CD4-positive, CD25-positive, alpha-beta regulatory T cell (primary cell): ENCODE results near the gene CIAO3. TPM values are rescaled to one million over a fixed set of nuclear protein-coding genes. Genes with fewer than 3 reads are reported as not detected.

ENCODE experiments used
- ATAC-seq, 2 donors: fragments of 150-1000 bp; cut with Tn5 transposase; one replicate each; pipeline ENCODE4 v1.10.0; 2021; ENCODE audit warnings: low read depth in 2 of 2, moderate number of reproducible peaks in 2 of 2, moderate library complexity in 1 of 2
- DNase-seq, 3 donors: peaks; one replicate each; pipeline versions ENCODE4 v3.0.0 to v3.0.0-alpha.2; 2012 to 2022; ENCODE audit warnings: mixed read lengths in 1 of 3
- H3K27ac ChIP-seq: one replicate; pipeline ENCODE4 v1.7.0; 2013; ENCODE audit warnings: mild to moderate bottlenecking, low read length; ENCODE audit not compliant: insufficient read depth, poor library complexity, severe bottlenecking
- H3K27me3 ChIP-seq: one replicate; pipeline ENCODE4 v1.7.0; 2013; ENCODE audit warnings: low read length; ENCODE audit not compliant: control insufficient read depth, insufficient read depth
- H3K36me3 ChIP-seq: one replicate; pipeline ENCODE4 v1.7.0; 2013; ENCODE audit warnings: mild to moderate bottlenecking, low read length, moderate library complexity; ENCODE audit not compliant: control insufficient read depth, insufficient read depth
- H3K4me1 ChIP-seq: 2 replicates; pipeline ENCODE4 v1.7.0; 2013; ENCODE audit warnings: mild to moderate bottlenecking, low read length; ENCODE audit not compliant: insufficient read depth, control insufficient read depth, poor library complexity, severe bottlenecking
- H3K4me3 ChIP-seq: one replicate; pipeline ENCODE4 v1.7.0; 2013; ENCODE audit warnings: low read depth, mild to moderate bottlenecking, low read length, moderate library complexity
- H3K9me3 ChIP-seq, 2 experiments: 1 replicate in 1 of 2; 2 replicates in 1 of 2; pipeline ENCODE4 v1.7.0; 2013; ENCODE audit warnings: low read length in 2 of 2, mild to moderate bottlenecking in 1 of 2, moderate library complexity in 1 of 2; ENCODE audit not compliant: control insufficient read depth in 2 of 2
- H3K27ac Mint-ChIP-seq, 3 donors: one replicate each; pipeline ENCODE4 v1.8.0; 2020 to 2022; ENCODE audit warnings: mild to moderate bottlenecking in 3 of 3, mixed read lengths in 3 of 3, moderate library complexity in 2 of 3
- H3K27me3 Mint-ChIP-seq: one replicate; pipeline ENCODE4 v1.8.0; 2022; ENCODE audit warnings: mild to moderate bottlenecking, mixed read lengths
- H3K36me3 Mint-ChIP-seq: one replicate; pipeline ENCODE4 v1.8.0; 2020; ENCODE audit warnings: mixed read lengths
- H3K4me1 Mint-ChIP-seq, 4 donors: one replicate each; pipeline ENCODE4 v1.8.0; 2020 to 2022; ENCODE audit warnings: mixed read lengths in 4 of 4, mild to moderate bottlenecking in 1 of 4
- H3K4me3 Mint-ChIP-seq, 4 donors: one replicate each; pipeline ENCODE4 v1.8.0; 2020 to 2022; ENCODE audit warnings: mild to moderate bottlenecking in 4 of 4, mixed read lengths in 4 of 4, moderate library complexity in 3 of 4
- H3K9me3 Mint-ChIP-seq, 7 donors: one replicate each; pipeline ENCODE4 v1.8.0; 2020 to 2022; ENCODE audit warnings: mixed read lengths in 7 of 7, mild to moderate bottlenecking in 3 of 7, moderate library complexity in 2 of 7
- polyA plus RNA-seq, 4 donors: library from polyadenylated mRNA; unstranded; fragments of 300-500 nt; fragmentation: Illumina TruSeq; gene quantifications; one replicate each; pipeline ENCODE4 v1.2.3, GENCODE V29; 2021
- total RNA-seq: library from RNA; stranded (reverse); gene quantifications from one replicate; pipeline ENCODE4 v1.2.3, GENCODE V29; 2022

CIAO3 gene
- total and polyA plus RNA-seq, 5 donors from 2014 or later, result 17.2 to 42.6 (median 20.3) TPM

- Histone ChIP-seq H3K9me3 (no peaks in the 10 kb centered on the region), H3K27me3 (peaks cover 12% of the 10 kb centered on the region), H3K4me3 (no peak overlapping the region), H3K4me1 (peaks cover 26% of the 10 kb centered on the region), H3K27ac (no peak overlapping the region), H3K36me3 (no peaks in the 10 kb centered on the region)
- ATAC-seq, result no peak
- no peak for DNase-seq
- H3K36me3 Mint-ChIP-seq, result no peaks in the 10 kb centered on the region
- H3K9me3 Mint-ChIP-seq, result no peaks in the 10 kb centered on the region
- peaks cover 0 to 20% (median 4%) of the 10 kb centered on the region in 4 donors for H3K4me1 Mint-ChIP-seq
- peaks cover 55% of the 10 kb centered on the region for H3K27me3 Mint-ChIP-seq
- no peak overlapping the region for H3K4me3 Mint-ChIP-seq
- H3K27ac Mint-ChIP-seq, result no peak overlapping the region
Measured at GRCh38 chr16:704552-705380, 36.0 kb downstream of the CIAO3 start.

GRCh38 chr16:704047-704446 lies 36.8 kb downstream of the CIAO3 start:
- Mint-ChIP-seq H3K9me3 (no peaks in the 10 kb centered on the region), H3K4me3 (no peak overlapping the region), H3K36me3 (no peaks in the 10 kb centered on the region), H3K27ac (no peak overlapping the region), H3K27me3 (peaks cover 57% of the 10 kb centered on the region), H3K4me1 (peaks cover 0 to 24% (median 4%) of the 10 kb centered on the region in 4 donors)
- H3K9me3 ChIP-seq, result no peaks in the 10 kb centered on the region
- H3K27ac ChIP-seq, result no peak overlapping the region
- no peak overlapping the region for H3K4me3 ChIP-seq
- peaks cover 33% of the 10 kb centered on the region for H3K4me1 ChIP-seq
- H3K36me3 ChIP-seq, result no peaks in the 10 kb centered on the region
- ATAC-seq (no peak), DNase-seq (no peak)
- peaks cover 12% of the 10 kb centered on the region for H3K27me3 ChIP-seq

DNA sequence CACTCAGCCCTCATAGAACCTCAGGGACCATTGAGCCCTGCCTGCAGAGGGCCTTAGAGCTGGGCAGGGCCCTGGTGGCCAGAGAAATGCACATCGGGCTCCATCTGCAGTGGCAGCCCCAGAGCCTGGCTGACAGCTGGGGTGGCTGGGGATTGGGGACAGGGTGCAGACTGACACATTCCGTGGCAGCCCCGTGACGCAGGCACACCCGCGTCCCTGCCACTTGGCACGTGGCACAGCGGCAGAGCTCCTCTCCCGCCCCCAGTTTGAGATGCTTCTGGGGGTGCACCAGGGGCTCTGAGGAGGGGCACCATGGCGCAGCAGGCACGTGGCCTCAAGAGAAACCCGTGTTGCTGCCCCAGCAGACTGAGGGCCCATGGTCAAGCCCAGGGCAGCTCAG lies 37.4 kb downstream of the CIAO3 start:
- no peaks in the 10 kb centered on the region for H3K9me3 Mint-ChIP-seq
- H3K4me1 Mint-ChIP-seq, result peaks cover 0 to 24% (median 4%) of the 10 kb centered on the region in 4 donors
- no peak for DNase-seq
- peaks cover 37% of the 10 kb centered on the region for H3K4me1 ChIP-seq
- no peaks in the 10 kb centered on the region for H3K36me3 ChIP-seq
- no peak for ATAC-seq
- peaks cover 51% of the 10 kb centered on the region for H3K27me3 Mint-ChIP-seq
- H3K27ac Mint-ChIP-seq, result no peak overlapping the region
- H3K36me3 Mint-ChIP-seq, result no peaks in the 10 kb centered on the region
- no peak overlapping the region for H3K4me3 Mint-ChIP-seq
- no peak overlapping the region for H3K4me3 ChIP-seq
- H3K27me3 ChIP-seq, result peaks cover 10% of the 10 kb centered on the region
- H3K27ac ChIP-seq, result no peak overlapping the region
- no peaks in the 10 kb centered on the region for H3K9me3 ChIP-seq

- no peak overlapping the region for H3K27ac ChIP-seq
- Mint-ChIP-seq H3K36me3 (no peaks in the 10 kb centered on the region), H3K4me3 (peak overlapping the region in 1 of 4 donors; percentile 61), H3K9me3 (no peaks in the 10 kb centered on the region), H3K4me1 (peaks cover 0 to 27% (median 4%) of the 10 kb centered on the region in 4 donors), H3K27ac (no peak overlapping the region), H3K27me3 (peaks cover 42% of the 10 kb centered on the region)
- H3K36me3 ChIP-seq, result no peaks in the 10 kb centered on the region
- H3K4me3 ChIP-seq, result no peak overlapping the region
- H3K27me3 ChIP-seq, result peaks cover 6% of the 10 kb centered on the region
- no peaks in the 10 kb centered on the region for H3K9me3 ChIP-seq
- ATAC-seq (no peak), DNase-seq (no peak)
- H3K4me1 ChIP-seq, result peaks cover 37% of the 10 kb centered on the region
Measured at GRCh38 chr16:702341-702740, 38.5 kb downstream of the CIAO3 start.

DNA sequence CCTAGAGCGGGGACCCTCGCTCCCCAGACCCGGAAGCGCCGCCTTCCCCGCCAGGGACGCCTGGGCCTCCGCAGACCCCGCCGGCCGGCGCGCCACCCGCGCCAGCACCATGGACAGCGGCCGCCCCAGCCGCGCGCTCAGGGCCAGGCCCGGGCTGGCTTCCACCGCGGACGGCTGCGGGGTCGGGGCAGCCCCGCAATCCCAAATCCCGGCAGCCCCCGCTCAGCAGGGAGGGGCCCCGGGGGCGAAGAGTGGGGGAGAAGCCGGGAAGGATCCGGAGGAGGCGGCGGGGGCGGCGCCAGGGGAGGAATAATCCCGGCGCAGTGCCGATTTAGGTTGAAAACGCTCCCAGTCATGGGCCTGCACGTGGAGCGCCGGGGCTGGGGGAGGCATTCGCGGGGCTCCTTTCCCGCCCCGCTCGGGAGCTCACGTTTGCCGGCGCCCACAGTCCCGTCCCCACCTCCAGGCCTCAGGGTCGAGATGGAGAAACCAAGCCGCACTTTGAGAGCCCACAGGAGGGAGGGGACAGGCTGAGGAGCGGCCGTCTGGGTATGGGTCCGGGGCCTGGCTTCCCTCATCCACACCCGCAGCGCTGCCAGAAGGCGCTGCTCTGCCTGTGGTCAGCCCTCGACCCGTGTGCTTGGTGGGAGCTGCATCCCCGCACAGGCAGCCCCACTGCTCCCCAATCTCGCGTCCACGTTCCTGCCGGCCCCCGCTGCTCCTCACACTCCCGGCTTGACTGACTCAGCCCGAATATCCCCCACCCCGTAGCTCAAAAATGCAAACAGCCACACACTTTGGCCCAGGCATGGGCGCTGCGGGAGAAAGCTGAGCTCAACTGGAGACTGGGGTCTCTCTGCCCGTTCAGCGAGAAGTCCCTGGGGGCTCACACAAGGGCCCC lies 39.9 kb downstream of the CIAO3 start:
- no peaks in the 10 kb centered on the region for H3K9me3 Mint-ChIP-seq
- Histone ChIP-seq H3K27me3 (peaks cover 5% of the 10 kb centered on the region), H3K27ac (no peak overlapping the region), H3K4me3 (no peak overlapping the region), H3K9me3 (no peaks in the 10 kb centered on the region), H3K36me3 (no peaks in the 10 kb centered on the region), H3K4me1 (peaks cover 37% of the 10 kb centered on the region)
- H3K27me3 Mint-ChIP-seq, result peaks cover 30% of the 10 kb centered on the region
- H3K27ac Mint-ChIP-seq, result no peak overlapping the region
- peak; percentile 35 to 49 for ATAC-seq
- peaks cover 0 to 27% (median 4%) of the 10 kb centered on the region in 4 donors for H3K4me1 Mint-ChIP-seq
- no peaks in the 10 kb centered on the region for H3K36me3 Mint-ChIP-seq
- no peak overlapping the region for H3K4me3 Mint-ChIP-seq
- peak in 1 of 3 donors; percentile 55 for DNase-seq

GRCh38 chr16:698911-699671 lies 41.7 kb downstream of the CIAO3 start:
- DNase-seq (peak in 1 of 3 donors; percentile 52), ATAC-seq (no peak)
- Histone ChIP-seq H3K36me3 (no peaks in the 10 kb centered on the region), H3K9me3 (no peaks in the 10 kb centered on the region), H3K27ac (no peak overlapping the region), H3K4me3 (no peak overlapping the region), H3K4me1 (peaks cover 53% of the 10 kb centered on the region), H3K27me3 (peaks cover 5% of the 10 kb centered on the region)
- Mint-ChIP-seq H3K9me3 (peaks cover 0 to 1% (median 0%) of the 10 kb centered on the region in 7 donors), H3K36me3 (no peaks in the 10 kb centered on the region), H3K4me3 (peak overlapping the region; percentile 49 to 67 (median 61)), H3K27me3 (peaks cover 26% of the 10 kb centered on the region), H3K27ac (no peak overlapping the region), H3K4me1 (peaks cover 0 to 37% (median 4%) of the 10 kb centered on the region in 4 donors)
